Upper lobe of left lung (tissue), 4 donors: ENCODE results near the gene ARNT2.

Experiments used
- CTCF ChIP-seq, 6 experiments: fragments of 450-650 bp in 4 of 6; fragments of 200-600 bp in 2 of 6; sonication (generic) in 2 of 6; IDR thresholded peaks; one replicate each; pipeline ENCODE4 v1.5.1; 2016 to 2019; ENCODE audit warnings: antibody characterized with exemption in 6 of 6
- POLR2AphosphoS5 ChIP-seq, 2 donors: sonication (generic); formaldehyde crosslinking; IDR thresholded peaks; one replicate each; pipeline ENCODE4 v1.5.1; 2017; ENCODE audit warnings: antibody characterized with exemption in 2 of 2

- TF ChIP-seq POLR2AphosphoS5 (IDR thresholded peaks at IDR 0.05), result no peak
- no peak for TF ChIP-seq CTCF (IDR thresholded peaks at IDR 0.05)
Measured at GRCh38 chr15:80496096-80496495, 91.9 kb downstream of the ARNT2 start.
